ENCODE data around the gene ZNF280D.

GRCh38 chr15:56677271-56677670 lies 56.0 kb downstream of the ZNF280D start:
- TF ChIP-seq CTCF (IDR thresholded peaks at IDR 0.05) (no peak), NFE2L2 (conservative IDR thresholded peaks at IDR 0.05; ENCODE audit: low read length) (no peak), MYC (IDR thresholded peaks at IDR 0.05; ENCODE audit: borderline replicate concordance, low read length) (no peak), CHD4 (IDR thresholded peaks at IDR 0.05; ENCODE audit: borderline replicate concordance) (no peak), RFX5 (IDR thresholded peaks at IDR 0.05) (no peak), JUNB (IDR thresholded peaks at IDR 0.05) (no peak), JUN (IDR thresholded peaks at IDR 0.05) (no peak), EP300 (IDR thresholded peaks at IDR 0.05) (no peak), ELK1 (IDR thresholded peaks at IDR 0.05; ENCODE audit: low read depth, low read length) (no peak), SMC3 (IDR thresholded peaks at IDR 0.05) (no peak), EHF (CRISPR knock-in tag; IDR thresholded peaks at IDR 0.05) (no peak), ZFP36 (IDR thresholded peaks at IDR 0.05; ENCODE audit: borderline replicate concordance, partially characterized antibody) (no peak)
